Activated gamma-delta T cell treated with anti-CD3 and anti-CD28 coated beads, Interleukin-2, amount 50 U/mL, for 16 hours (primary cell): ENCODE results near the gene KIF26B.

Experiments
- DNase-seq: peaks from one replicate; pipeline ENCODE4 v3.0.0-alpha.2; 2020; ENCODE audit warnings: low read depth

Gene KIF26B

GRCh38 chr1:245464290-245464689 lies 309.5 kb downstream of the KIF26B start:
- DNase-seq = no peak

- DNase-seq = no peak
Observed at GRCh38 chr1:245465666-245466065, 310.9 kb downstream of the KIF26B start.

GRCh38 chr1:245466261-245466660 lies 311.5 kb downstream of the KIF26B start:
- DNase-seq = no peak

- DNase-seq = no peak
Observed at GRCh38 chr1:245467804-245468203, 313.0 kb downstream of the KIF26B start.

- DNase-seq = no peak
Observed at GRCh38 chr1:245469006-245469405, 314.2 kb downstream of the KIF26B start.

- no peak for DNase-seq
Observed at GRCh38 chr1:245469734-245470133, 314.9 kb downstream of the KIF26B start.

GRCh38 chr1:245475126-245475525 lies 320.3 kb downstream of the KIF26B start:
- DNase-seq = no peak

- DNase-seq = no peak
Observed at GRCh38 chr1:245475961-245476516, 321.3 kb downstream of the KIF26B start.

- no peak for DNase-seq
Observed at GRCh38 chr1:245477941-245478340, 323.2 kb downstream of the KIF26B start.

GRCh38 chr1:245480393-245481120 lies 325.8 kb downstream of the KIF26B start:
- DNase-seq = no peak

GRCh38 chr1:245481261-245481660 lies 326.5 kb downstream of the KIF26B start:
- no peak for DNase-seq

- DNase-seq = no peak
Observed at GRCh38 chr1:245483247-245483646, 328.5 kb downstream of the KIF26B start.

- no peak for DNase-seq
Observed at GRCh38 chr1:245484176-245484575, 329.4 kb downstream of the KIF26B start.

GRCh38 chr1:245485996-245486395 lies 331.2 kb downstream of the KIF26B start:
- DNase-seq = no peak

- no peak for DNase-seq
Observed at GRCh38 chr1:245486775-245487470, 332.1 kb downstream of the KIF26B start.

- DNase-seq = no peak
Observed at GRCh38 chr1:245488346-245489129, 333.8 kb downstream of the KIF26B start.

GRCh38 chr1:245489838-245490237 lies 335.1 kb downstream of the KIF26B start:
- DNase-seq = no peak

- no peak for DNase-seq
Observed at GRCh38 chr1:245493029-245493428, 338.2 kb downstream of the KIF26B start.

- no peak for DNase-seq
Observed at GRCh38 chr1:245495681-245496080, 340.9 kb downstream of the KIF26B start.

GRCh38 chr1:245500546-245500945 lies 345.8 kb downstream of the KIF26B start:
- DNase-seq = no peak

GRCh38 chr1:245501633-245502032 lies 346.8 kb downstream of the KIF26B start:
- DNase-seq = no peak

- DNase-seq = no peak
Observed at GRCh38 chr1:245503548-245503947, 348.8 kb downstream of the KIF26B start.

GRCh38 chr1:245510144-245510543 lies 355.4 kb downstream of the KIF26B start:
- DNase-seq = no peak
